KMS-11 (cell line): ENCODE results near the gene PLGRKT.
"Not testable (repeated sequence)": the region's sequence is repeated elsewhere in the genome, so short reads cannot be mapped to it uniquely, and the experiment has no call there.

ENCODE experiments used
- H2AFZ ChIP-seq: fragments of 200-600 bp; sonication (generic); 2 replicates; pipeline ENCODE4 v1.6.1; 2016; ENCODE audit warnings: antibody characterized with exemption, mixed run types, low read depth
- H3K27ac ChIP-seq: fragments of 200-600 bp; sonication (generic); 2 replicates; pipeline ENCODE4 v1.6.1; 2016; ENCODE audit warnings: mild to moderate bottlenecking, mixed run types
- H3K27me3 ChIP-seq: fragments of 200-600 bp; sonication (generic); 2 replicates; pipeline ENCODE4 v1.6.1; 2017; ENCODE audit warnings: mild to moderate bottlenecking, low read depth, mixed run types, moderate library complexity; ENCODE audit not compliant: insufficient read depth
- H3K36me3 ChIP-seq: fragments of 200-600 bp; sonication (generic); 2 replicates; pipeline ENCODE4 v1.6.1; 2017; ENCODE audit warnings: mild to moderate bottlenecking, mixed run types; ENCODE audit not compliant: insufficient read depth
- H3K4me1 ChIP-seq: fragments of 200-600 bp; sonication (generic); 2 replicates; pipeline ENCODE4 v1.6.1; 2016; ENCODE audit warnings: mild to moderate bottlenecking, low read depth, mixed run types; ENCODE audit not compliant: poor library complexity, severe bottlenecking
- H3K4me2 ChIP-seq: fragments of 200-600 bp; sonication (generic); 2 replicates; pipeline ENCODE4 v1.7.0; 2016; ENCODE audit warnings: mild to moderate bottlenecking, mixed run types
- H3K4me3 ChIP-seq: fragments of 200-600 bp; sonication (generic); IDR thresholded peaks from 2 replicates; pipeline ENCODE4 v1.6.1; 2017; ENCODE audit warnings: low read depth, low read length, mixed read lengths; ENCODE audit not compliant: insufficient read depth
- H3K79me2 ChIP-seq: fragments of 200-600 bp; sonication (generic); 2 replicates; pipeline ENCODE4 v1.6.1; 2016; ENCODE audit warnings: low read depth, mixed run types; ENCODE audit not compliant: insufficient read depth
- H3K9ac ChIP-seq: fragments of 200-600 bp; sonication (generic); 2 replicates; pipeline ENCODE4 v1.6.1; 2016; ENCODE audit warnings: mild to moderate bottlenecking, mixed run types
- H4K20me1 ChIP-seq: fragments of 200-600 bp; sonication (generic); 2 replicates; pipeline ENCODE4 v1.6.1; 2016; ENCODE audit warnings: mild to moderate bottlenecking, mixed run types; ENCODE audit not compliant: insufficient read depth
- CTCF ChIP-seq: fragments of 200-600 bp; sonication (generic); conservative IDR thresholded peaks from 2 replicates; pipeline ENCODE4 v1.6.1; 2017; ENCODE audit warnings: low read depth, mild to moderate bottlenecking, antibody characterized with exemption, low read length, moderate library complexity, mixed read lengths

PLGRKT gene

GRCh38 chr9:5436441-5436840 is 1.3 kb downstream of the PLGRKT start:
- Histone ChIP-seq H3K79me2 (no peaks in the 10 kb centered on the region), H3K4me1 (peaks cover 10% of the 10 kb centered on the region), H3K4me3 (no peak overlapping the region), H3K4me2 (peak overlapping the region; percentile 95), H3K9ac (no peak overlapping the region), H2AFZ (no peak overlapping the region), H3K36me3 (no peaks in the 10 kb centered on the region), H3K27me3 (no peaks in the 10 kb centered on the region), H4K20me1 (no peaks in the 10 kb centered on the region), H3K27ac (peak overlapping the region; percentile 99; the same call in 1 of the 2 replicates)
- no peak for TF ChIP-seq CTCF

GRCh38 chr9:5435912-5436311 is 1.8 kb downstream of the PLGRKT start:
- Histone ChIP-seq H3K4me1 (peaks cover 10% of the 10 kb centered on the region), H3K27me3 (no peaks in the 10 kb centered on the region), H3K79me2 (no peaks in the 10 kb centered on the region), H3K4me2 (no peak overlapping the region), H3K36me3 (no peaks in the 10 kb centered on the region), H3K4me3 (no peak overlapping the region), H4K20me1 (no peaks in the 10 kb centered on the region), H3K27ac (no peak overlapping the region), H2AFZ (no peak overlapping the region), H3K9ac (no peak overlapping the region)
- no peak for TF ChIP-seq CTCF

- not testable (repeated sequence) for H3K27me3 ChIP-seq, H3K4me3 ChIP-seq, H3K9ac ChIP-seq, H4K20me1 ChIP-seq, H3K4me2 ChIP-seq, H2AFZ ChIP-seq, H3K36me3 ChIP-seq, H3K4me1 ChIP-seq, H3K79me2 ChIP-seq, H3K27ac ChIP-seq
Observed at GRCh38 chr9:5433841-5434810, 3.6 kb downstream of the PLGRKT start.

GRCh38 chr9:5433328-5433727 is 4.4 kb downstream of the PLGRKT start:
- H3K79me2 ChIP-seq, H3K27ac ChIP-seq, H3K9ac ChIP-seq, H2AFZ ChIP-seq, H3K4me1 ChIP-seq, H3K27me3 ChIP-seq, H3K4me2 ChIP-seq, H3K4me3 ChIP-seq, H3K36me3 ChIP-seq, H4K20me1 ChIP-seq: not testable (repeated sequence)

GRCh38 chr9:5432890-5433289 is 4.8 kb downstream of the PLGRKT start:
- not testable (repeated sequence) for H3K27me3 ChIP-seq, H3K79me2 ChIP-seq, H3K4me1 ChIP-seq, H3K36me3 ChIP-seq, H3K9ac ChIP-seq, H3K27ac ChIP-seq, H3K4me2 ChIP-seq, H4K20me1 ChIP-seq, H2AFZ ChIP-seq, H3K4me3 ChIP-seq

GRCh38 chr9:5430912-5431311 is 6.8 kb downstream of the PLGRKT start:
- H3K27ac ChIP-seq: no peak overlapping the region
- H3K4me3 ChIP-seq: no peak overlapping the region
- H3K4me1 ChIP-seq: no peaks in the 10 kb centered on the region
- H3K9ac ChIP-seq: no peak overlapping the region
- no peaks in the 10 kb centered on the region for H3K27me3 ChIP-seq
- no peak for TF ChIP-seq CTCF
- H4K20me1 ChIP-seq: no peaks in the 10 kb centered on the region
- no peaks in the 10 kb centered on the region for H3K36me3 ChIP-seq
- no peak overlapping the region for H3K4me2 ChIP-seq
- H3K79me2 ChIP-seq: no peaks in the 10 kb centered on the region
- H2AFZ ChIP-seq: no peak overlapping the region
